ENCODE results near the gene TIMM44.
A peak's percentile ranks its signal among the peaks of the same experiment; 100 is the strongest.
"Not testable (repeated sequence)": the region's sequence is repeated elsewhere in the genome, so short reads cannot be mapped to it uniquely, and the experiment has no call there.

Gene TIMM44

DNA sequence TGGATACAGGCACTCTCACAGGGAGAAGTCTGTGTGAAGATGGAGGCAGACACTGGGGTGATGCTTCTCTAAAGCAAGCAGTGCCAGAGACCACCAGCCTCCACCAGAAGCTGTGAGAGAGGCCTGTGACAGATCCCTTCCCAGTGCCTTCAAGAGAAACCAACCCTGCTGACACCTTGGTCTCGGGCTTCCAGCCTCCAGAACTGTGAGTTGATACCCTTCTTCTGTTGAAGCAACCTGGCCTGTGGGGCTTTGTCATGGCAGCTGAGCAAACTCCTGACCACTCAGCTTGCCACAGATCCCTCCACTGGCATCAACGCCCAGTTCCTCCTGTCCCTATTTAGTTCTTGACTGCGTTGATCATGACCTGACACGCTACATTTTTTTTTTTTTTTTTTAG, 33.0 kb upstream of the TIMM44 start:
- no peak for DNase-seq

DNA sequence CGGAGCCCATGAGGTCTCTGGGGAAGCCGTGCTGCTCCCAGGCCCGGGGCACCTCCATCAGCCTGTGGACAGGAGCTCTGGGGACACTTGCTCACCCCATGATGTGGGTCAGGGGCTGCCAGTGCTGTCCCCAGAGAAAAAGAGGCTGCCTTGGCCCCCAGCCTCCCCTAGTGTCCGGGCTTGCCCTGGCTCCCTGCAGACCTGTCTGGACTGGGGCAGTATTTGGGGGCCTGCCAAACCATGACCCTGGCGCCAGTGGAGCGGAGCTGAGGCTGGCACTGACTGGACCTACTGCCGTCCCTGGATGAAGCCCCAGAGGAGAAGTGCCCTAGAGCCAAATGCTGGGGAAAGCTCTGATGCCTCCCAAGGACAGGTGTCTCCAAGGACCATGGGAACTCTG, 31.6 kb upstream of the TIMM44 start:
- DNase-seq: no peak

DNA sequence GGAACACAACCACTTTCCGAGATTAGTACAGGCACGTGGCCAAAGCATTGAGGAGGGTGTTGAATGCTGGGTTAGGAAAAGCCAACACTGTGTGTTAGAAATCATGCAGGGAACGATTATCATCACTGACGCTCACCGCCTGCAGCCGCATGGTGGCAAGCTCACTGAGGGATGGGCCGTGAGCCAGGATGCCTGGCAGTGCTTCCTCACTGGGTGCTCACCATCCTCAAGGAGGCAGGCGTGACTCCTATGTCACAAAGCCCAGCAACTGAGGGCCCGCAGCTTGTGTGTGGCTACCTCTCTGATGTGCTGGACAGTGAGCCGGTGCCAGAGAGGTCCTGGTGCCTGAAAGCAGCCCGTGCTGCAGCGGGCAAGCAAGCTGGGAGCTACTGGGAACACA, 30.4 kb upstream of the TIMM44 start:
- DNase-seq: no peak

DNA sequence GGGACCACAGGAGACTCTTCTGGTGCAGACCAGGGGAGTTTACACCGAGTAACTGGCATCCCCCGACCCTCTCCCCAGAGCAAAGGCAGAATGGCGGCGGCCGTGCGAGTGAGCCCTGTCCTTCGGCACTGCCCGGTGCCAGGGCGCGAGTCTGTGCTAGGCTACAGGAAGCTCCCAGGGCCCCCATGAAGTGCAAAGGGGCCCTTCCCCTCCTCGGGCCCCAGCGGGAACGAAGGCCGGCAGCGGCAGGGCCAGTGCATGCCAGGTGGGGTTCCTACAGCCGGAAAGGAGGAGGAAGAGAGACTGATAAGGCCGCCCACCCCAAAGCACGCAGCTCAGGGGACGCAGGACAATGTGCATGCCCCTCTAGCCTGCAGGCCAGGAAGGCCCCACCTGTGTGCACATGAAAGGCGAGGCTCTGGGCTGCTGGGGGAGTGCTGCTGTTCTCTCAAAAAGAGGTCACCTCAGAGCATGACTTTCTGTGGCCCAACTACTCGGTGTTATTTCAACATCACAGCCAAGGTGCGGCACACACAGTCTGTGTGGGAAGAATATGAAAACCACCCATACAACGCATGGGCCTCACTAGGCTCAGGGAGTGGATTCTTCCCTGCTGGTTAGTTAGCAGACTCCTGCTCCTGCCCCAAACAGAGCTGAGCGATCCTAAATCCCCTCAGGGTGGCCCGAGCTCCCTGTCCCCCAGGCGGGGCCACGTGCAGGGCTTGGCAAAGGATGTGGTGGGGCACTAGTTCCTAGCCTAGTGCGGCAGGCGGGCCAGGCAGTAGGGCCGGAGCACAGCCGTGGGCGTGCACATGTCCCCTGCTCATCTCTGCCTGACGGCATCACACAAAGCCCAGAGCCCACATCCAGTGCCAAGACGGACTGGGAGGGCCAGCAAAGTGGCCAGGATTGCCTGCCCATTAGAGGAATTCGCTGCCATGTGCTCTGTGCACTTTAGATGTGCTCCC, 28.4 kb upstream of the TIMM44 start:
- no peak for DNase-seq

DNA sequence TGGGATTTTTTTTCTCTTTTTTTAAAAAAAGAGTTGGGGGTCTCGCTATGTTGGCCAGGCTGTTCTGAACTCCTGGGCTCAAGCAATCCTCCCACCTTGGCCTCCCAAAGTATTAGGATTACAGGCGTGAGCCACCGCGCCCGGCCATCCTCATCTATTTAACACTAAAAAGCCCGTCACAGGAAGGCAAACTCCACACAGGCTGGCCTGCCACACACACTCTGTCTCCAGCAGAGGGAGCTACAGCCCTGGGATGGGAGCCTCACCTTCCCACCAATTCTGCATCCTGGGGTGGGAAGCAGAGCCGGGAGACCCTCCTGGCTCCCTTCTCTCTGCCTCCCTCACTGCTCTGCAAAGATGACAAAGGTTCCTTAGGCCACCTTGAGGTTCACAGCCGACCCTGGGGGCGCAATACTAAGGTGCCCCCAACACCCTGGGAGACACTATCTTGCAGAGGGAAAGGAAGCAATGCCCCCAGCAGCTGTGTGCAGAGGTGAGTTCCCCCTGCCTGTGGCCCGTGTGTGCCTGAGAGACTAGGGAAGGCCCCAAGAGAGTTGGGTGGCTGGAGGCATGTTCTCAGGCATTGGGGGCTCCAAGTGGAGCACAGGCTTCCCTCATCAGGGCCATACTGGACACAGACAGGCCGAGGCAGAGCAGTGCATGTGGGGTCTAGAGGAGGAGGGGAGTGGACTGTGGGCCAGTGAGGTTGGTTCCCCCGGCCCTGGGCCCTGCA, 27.4 kb upstream of the TIMM44 start:
- DNase-seq: peak in 1 of 5 donors; percentile 8

DNA sequence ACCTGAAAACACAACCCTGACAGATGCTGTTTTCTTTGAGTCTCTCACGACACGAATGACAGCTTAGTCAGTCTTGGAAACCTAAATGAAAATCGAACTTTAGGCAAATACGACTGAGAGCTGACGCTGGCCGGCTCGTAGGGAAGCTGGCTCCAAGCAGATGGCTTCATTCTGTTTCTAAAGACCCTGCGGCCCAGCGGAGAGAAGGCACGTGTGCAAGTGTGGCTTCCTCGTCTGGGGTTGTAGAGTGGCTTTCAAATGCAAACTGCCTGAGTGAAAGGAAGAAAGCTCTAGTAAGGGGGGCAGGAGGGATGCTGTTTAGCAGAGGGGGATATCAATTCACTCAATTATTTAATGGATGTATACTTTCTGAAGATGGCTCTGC, 26.1 kb upstream of the TIMM44 start:
- DNase-seq: no peak

DNA sequence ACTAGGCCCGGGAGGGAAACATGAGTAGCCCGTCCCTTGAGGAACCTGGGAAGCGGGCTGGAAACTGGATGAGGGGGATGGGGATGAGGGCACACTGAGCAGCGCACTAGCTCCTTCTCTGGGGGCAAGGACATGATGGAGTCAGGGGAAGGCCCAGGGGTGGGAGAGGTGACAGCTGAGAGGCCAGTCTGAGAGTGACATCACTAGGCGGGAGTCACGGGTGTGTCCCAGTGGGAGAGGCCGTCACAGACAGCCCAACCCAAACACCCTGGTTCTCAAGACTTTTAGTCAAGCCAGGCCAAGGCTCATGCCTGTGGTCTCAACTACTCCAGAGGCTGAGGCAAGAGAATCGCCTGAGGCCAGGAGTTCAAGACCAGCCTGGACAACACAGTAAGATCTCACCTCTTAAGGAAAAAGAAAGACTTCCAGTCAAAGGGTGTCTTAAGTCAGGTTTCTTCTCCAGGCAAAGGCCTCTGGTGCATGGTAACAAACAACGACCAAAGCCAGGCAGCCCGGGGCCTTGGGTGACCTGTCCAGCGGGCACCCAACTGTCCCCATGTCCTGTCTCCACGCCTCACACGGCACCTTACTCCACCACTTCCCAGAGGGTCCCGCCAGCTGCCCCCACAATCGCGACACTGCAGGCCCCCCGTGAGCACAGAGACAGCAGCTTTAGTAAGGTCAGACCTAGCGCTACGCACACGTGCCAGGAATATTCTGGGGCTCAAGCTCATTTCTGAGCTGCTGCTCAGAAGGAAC, 25.5 kb upstream of the TIMM44 start:
- DNase-seq: no peak

DNA sequence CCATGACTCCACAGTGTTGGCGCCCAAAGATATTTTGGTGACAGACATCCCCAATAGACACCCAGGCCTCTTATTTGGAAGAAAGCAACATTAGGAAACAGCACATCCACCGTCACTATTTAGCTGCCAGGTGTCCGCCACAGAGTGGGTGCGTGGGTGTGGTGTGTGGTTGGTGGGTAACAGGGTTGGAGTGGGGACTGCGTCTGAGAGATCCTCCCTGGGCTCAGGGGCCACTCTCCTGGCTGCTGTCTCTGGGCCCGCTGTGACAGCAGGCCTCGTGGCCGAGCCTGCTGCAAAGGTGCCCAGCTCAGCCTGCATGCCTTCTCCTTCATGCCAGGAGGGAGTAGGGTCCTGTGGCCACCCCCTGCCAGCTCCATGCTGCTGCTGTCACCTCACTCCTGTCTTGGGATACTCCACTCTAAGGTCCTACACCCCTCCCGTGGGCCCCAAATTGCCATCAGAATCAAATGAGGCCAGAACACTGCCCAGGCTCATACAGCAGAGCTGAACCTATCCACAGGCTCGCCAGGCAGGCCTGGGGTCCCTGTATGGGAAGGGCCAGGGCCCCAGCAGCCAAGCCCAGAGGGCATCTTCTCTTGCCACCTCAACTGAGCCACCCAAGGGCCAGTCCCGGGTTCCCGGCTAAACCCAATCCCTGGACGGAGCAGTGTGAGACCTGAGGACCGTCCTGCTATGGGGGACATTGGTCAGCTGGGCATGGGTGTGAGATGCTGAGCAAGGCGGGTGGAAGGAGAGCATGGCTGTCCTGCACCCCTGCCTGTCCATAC, 24.7 kb upstream of the TIMM44 start:
- no peak for DNase-seq

DNA sequence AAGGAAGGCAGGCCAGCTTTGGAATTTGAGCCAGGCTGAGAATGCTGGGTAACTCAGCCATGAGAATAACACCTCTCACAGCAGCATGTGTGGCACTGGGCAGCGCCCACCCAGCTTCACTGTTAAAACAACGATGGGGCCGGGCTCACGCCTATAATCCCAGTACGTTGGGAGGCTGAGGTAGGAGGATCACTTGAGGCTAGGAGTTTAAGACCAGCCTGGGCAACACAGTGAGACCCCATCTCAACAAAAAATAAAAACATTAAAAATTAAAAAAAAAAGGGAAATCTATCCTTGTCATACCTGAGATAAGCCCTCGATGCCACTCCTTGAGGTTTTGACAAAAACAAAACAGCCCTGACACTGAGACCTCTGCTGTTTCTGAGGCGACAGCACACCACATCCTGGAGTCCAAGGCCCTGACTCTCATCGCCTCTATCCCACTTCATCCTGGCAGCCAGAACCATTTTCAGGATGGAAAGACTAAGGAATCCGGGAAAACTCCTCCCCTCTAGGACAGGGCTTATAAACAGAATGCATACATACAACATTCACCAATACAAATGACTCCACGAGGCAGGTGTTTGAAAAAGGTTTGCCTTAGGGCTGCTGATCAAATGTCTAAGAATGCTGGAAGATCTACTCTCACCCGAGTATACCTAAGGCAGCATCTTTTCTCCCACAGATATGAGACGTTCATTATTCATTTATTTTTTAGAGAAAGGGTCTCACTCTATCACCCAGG, 22.6 kb upstream of the TIMM44 start:
- DNase-seq: no peak

DNA sequence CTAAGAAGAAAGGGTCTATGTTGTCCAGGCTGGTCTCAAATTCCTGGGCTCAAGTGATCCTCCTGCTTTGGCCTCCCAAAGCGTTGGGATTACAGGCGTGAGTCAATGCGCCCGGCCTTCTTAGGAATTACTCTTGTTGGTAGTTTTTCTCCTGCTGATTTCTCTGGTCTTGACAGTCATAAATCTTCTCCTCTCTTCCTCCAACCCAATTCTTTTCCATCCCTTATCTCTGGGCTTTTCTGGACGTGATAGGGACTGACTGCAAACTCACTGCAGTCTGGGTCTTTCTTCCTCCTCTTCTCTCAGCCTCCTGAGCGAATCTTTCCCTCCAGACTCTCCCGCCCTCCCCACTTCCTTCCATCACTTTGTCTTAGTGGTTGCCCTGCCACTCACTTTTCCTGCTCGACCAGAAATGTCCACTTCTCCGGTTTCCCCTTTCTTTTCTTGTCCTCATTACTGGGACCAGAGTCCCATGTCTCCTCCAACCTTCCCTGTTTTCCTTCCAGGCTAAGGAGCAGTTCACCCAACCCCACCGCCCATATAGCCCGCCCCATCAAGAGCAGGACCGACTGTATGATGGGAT, 21.9 kb upstream of the TIMM44 start:
- DNase-seq: no peak

DNA sequence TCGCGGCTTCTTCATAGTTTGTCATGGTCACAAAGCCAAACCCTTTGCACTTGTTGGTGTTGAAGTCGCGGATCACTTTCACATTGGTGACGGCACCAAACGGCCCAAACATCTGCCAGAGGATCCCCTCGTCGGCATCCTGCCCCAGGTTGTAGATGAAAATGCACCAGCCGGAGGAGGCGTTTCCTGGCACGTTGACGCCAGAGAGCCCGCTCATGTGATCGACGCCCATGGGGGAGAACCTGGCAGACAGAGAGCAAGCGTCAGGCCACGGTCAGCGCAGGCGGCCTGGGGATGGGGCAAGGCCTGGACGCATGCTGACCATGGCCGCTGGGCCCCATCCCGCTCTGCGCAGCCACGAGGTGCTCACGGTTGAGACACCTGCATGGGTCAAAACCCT, 20.1 kb upstream of the TIMM44 start:
- no peak for DNase-seq

DNA sequence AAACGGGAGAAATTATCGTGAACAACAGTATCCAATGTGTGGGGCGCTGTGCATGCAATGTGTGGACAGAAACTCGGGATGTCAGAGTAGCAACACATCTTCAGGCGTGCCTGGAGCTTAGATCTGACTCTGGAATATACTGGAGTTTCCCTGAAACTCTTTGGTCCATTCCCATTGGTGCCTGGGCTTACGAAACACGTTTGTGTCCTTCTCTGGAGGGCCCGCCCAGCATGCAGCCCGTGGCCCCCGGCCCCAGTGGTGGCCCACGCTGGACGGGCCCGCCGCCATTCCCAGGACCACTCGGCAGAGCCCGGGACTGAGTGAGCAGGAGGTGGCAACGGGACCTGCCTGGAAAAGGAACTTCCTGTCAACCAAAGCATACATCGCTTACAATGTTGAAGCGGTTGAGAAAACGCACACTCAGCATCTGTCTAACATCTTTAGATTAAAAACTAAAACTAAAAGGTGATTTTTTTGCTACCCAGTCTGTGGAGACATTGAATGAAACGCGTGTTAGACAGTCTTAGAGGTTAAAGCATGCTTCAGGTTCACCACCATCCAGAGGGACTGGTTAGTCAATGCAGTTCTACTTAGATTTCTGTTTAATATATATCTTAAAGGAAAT, 19.3 kb upstream of the TIMM44 start:
- DNase-seq: no peak

DNA sequence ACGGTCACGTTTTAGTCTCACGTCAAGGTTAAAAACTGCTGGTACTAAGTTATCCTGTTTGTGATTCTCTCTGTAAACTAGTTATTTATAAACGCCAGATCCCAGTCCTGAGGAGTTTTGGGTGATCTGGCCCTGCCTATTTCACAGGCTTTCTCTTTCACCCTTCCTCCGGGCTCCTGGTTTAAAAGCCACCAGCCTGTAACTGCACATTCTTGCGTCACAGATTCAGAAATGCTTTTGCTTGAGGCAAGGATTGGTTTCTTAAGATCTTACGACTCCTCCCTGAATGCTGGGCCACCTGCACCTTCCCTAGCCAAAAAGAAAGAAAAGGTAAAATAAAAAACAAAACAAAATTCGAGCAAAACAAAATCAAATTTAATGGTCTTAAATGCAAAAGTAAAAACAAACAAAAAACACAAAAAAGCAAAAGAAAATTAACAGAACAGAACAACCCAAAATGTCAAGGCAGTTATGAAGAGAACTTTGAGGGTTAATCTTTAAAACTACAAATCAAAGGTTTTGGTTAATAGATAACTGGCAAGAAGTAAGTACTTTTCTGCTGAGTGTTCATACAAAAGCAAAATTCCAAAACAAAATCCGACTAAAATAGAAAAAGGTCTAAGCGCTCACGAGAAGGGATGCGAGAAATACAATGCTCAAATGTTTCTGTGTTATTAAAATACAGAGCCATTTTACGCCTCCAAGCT, 18.6 kb upstream of the TIMM44 start:
- no peak for DNase-seq

DNA sequence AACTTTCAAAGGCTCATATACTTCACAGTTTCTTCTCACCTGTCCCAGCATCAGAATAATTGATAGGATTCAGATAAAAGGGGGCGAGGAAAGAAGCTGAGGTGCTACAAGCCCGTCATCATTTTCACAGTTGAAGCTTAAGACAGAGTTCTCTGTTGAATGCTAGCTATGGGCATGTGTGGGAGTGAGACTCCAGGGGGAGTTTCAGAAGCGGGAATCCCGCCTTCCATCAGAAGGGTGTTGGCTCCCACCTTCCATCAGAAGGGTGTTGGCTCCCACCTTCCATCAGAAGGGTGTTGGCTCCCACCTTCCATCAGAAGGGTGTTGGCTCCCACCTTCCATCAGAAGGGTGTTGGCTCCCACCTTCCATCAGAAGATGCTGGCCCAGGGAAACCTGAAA, 17.6 kb upstream of the TIMM44 start:
- not testable (repeated sequence) for DNase-seq

DNA sequence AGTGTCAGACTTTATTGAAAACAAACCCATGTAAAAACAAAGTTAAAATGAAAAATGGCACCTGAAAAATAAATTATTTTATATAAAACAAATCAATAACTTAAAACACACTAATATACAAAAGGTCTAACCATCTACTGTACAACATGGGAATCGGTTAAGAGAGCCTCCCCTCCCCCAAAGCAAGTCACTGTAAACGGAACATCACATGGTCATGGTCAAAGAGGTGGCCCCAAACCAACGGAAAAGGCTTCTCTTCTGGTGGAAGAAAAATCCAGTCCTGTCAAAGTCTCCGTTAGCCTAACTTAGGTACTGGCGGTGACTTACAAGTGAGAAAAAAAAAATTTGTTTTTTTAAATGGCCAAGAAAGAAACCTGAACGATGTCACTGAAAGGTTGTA, 15.7 kb upstream of the TIMM44 start:
- DNase-seq: no peak

DNA sequence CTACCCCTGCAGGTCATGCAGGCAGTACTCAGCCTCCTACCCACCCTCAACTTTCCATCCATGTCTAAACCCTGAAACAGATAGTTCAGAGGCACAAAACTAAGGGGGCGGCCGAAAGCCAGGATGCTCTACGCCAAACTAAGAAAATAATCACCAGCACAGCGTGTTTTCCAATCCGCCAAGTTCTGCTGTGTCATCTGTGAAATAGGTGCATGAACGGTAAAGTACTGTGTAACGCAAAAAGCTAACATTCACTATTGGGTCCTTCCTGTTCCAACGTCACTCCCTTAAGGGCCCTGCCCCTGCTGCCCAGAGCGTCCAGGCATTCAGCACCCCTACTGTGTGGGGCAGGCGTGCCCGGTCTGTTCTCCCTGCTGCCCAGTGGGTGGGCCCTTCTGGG, 12.2 kb upstream of the TIMM44 start:
- DNase-seq: no peak

DNA sequence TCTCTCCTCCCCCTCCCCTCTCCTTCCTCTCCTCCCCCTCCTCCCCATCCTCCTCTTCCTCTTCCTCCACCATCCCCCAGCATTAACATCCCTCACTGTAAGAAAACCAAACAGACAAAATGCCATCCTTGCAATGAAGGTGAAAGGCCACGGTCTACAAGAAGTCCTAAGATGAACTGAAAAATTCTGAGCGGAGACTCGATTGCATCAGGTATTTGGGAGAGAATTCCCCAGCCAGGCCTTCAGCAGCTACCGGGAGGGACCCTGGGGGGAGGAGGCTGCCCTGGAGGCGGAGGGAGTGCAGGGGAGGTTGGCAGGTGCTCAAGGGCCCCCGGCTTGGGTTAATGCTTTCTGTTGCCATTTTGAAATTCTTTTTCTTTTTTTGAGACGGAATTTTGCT, 10.1 kb upstream of the TIMM44 start:
- no peak for DNase-seq

DNA sequence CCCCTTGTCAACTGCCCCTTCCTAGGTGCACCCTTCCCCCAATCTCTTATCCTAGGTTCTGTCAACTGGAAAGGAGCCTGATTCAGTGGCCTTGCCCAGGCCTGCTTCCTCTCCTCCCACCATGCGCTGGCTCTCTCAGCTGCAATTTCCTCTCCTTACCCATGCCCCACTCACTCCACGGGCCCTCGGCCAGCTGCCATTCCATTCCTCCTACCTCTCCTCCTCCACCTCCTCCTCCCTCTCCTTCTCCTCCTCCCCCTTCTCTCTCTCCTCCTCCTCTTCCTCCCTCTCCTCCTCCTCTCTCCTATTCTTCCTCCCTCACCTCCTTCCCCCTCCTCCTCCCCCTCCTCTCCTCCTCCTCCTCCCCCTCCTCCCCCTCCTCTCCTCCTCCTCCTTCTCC, 9.6 kb upstream of the TIMM44 start:
- DNase-seq: no peak

DNA sequence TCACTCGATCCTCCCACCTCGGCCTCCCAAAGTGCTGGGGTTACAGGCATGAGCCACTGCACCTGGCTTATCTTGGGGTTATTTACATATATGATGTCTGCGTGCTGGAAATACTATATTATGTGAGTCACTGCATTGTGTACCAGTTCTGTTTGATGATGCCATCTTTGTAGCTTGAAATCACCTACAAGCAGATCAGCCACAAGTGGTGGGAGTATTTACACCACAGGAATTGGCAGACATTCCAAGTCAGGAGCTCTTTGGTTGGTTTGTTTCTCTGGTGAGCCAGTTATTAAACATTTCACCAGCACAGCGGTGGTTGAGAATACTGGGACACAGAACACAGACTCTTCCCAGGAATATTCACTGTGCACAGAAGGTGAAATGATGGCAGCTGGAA, 4.5 kb upstream of the TIMM44 start:
- DNase-seq: no peak

DNA sequence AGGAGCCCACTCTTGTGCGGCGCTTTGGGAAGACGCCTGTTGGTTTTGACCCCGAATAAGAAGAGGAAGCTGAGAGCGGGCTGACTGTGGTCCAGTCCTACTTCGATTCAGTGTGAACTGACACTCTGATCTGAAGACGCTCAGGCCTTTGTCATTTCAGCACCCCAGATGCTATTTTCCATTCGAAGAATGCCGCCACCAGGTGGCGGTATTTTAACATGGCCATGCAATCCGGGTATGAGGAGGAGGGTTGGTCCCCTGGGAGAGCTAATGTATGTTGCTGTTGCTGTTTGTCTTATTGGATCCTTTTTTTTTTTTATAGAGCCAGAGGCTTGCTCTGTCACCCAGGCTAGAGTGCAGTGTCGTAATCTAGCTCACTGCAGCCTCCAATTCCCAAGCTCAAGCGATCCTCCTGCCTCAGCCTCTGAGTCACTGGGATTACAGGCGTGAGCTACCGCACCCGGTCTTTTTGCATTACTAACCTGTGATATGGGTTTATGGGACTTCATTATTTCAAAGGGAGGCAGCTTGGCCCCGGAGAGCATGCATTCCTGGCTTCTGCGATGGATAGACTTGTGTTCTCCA, 803 bp upstream of the TIMM44 start:
- peak; percentile 62 to 86 (median 75) for DNase-seq

All from T-helper 1 cell (primary cell).